Activated naive CD8-positive, alpha-beta T cell treated with anti-CD3 and anti-CD28 coated beads for 36 hours (primary cell): ENCODE results near the gene NCKAP5. TPM values are rescaled to one million over a fixed set of nuclear protein-coding genes. Genes with fewer than 3 reads are reported as not detected.
"Not testable (repeated sequence)": the region's sequence is repeated elsewhere in the genome, so short reads cannot be mapped to it uniquely, and the experiment has no call there.

Source experiments
- DNase-seq: peaks from one replicate; pipeline ENCODE4 v3.0.0; 2021
- H3K27ac Mint-ChIP-seq: one replicate; pipeline ENCODE4 v1.8.0; 2022; ENCODE audit warnings: mild to moderate bottlenecking, moderate library complexity, mixed read lengths
- H3K27me3 Mint-ChIP-seq: one replicate; pipeline ENCODE4 v1.8.0; 2022; ENCODE audit warnings: mild to moderate bottlenecking, mixed read lengths
- H3K36me3 Mint-ChIP-seq: one replicate; pipeline ENCODE4 v1.8.0; 2021; ENCODE audit warnings: mild to moderate bottlenecking, mixed read lengths
- H3K4me1 Mint-ChIP-seq: one replicate; pipeline ENCODE4 v1.8.0; 2021; ENCODE audit warnings: mixed read lengths
- H3K4me3 Mint-ChIP-seq: one replicate; pipeline ENCODE4 v1.8.0; 2022; ENCODE audit warnings: mild to moderate bottlenecking, moderate library complexity, mixed read lengths
- H3K9me3 Mint-ChIP-seq: one replicate; pipeline ENCODE4 v1.8.0; 2022; ENCODE audit warnings: mixed read lengths
- total RNA-seq, 2 experiments: library from RNA; stranded (reverse); gene quantifications; one replicate each; pipeline ENCODE4 v1.2.3, GENCODE V29; 2021

Gene NCKAP5
- total RNA-seq, 2 experiments from 2014 or later: not detected

GRCh38 chr2:133519677-133520076, 48.6 kb downstream of the NCKAP5 start:
- H3K4me1 Mint-ChIP-seq, H3K27me3 Mint-ChIP-seq, H3K36me3 Mint-ChIP-seq, DNase-seq, H3K9me3 Mint-ChIP-seq, H3K27ac Mint-ChIP-seq, H3K4me3 Mint-ChIP-seq: not testable (repeated sequence)

GRCh38 chr2:133518700-133519344, 49.4 kb downstream of the NCKAP5 start:
- H3K9me3 Mint-ChIP-seq: no peaks in the 10 kb centered on the region
- no peaks in the 10 kb centered on the region for H3K36me3 Mint-ChIP-seq
- H3K27me3 Mint-ChIP-seq: no peaks in the 10 kb centered on the region
- DNase-seq: no peak
- H3K4me3 Mint-ChIP-seq: no peak overlapping the region
- no peaks in the 10 kb centered on the region for H3K4me1 Mint-ChIP-seq
- H3K27ac Mint-ChIP-seq: no peak overlapping the region

- Mint-ChIP-seq H3K4me3 (no peak overlapping the region), H3K4me1 (no peaks in the 10 kb centered on the region), H3K27ac (no peak overlapping the region), H3K27me3 (no peaks in the 10 kb centered on the region), H3K36me3 (no peaks in the 10 kb centered on the region), H3K9me3 (no peaks in the 10 kb centered on the region)
- no peak for DNase-seq
Measured at GRCh38 chr2:133517876-133518275, 50.4 kb downstream of the NCKAP5 start.

- H3K4me1 Mint-ChIP-seq: no peaks in the 10 kb centered on the region
- H3K4me3 Mint-ChIP-seq: no peak overlapping the region
- no peak overlapping the region for H3K27ac Mint-ChIP-seq
- no peaks in the 10 kb centered on the region for H3K9me3 Mint-ChIP-seq
- no peak for DNase-seq
- no peaks in the 10 kb centered on the region for H3K27me3 Mint-ChIP-seq
- no peaks in the 10 kb centered on the region for H3K36me3 Mint-ChIP-seq
Measured at GRCh38 chr2:133516405-133517026, 51.7 kb downstream of the NCKAP5 start.

- Mint-ChIP-seq H3K4me3 (no peak overlapping the region), H3K36me3 (no peaks in the 10 kb centered on the region), H3K27ac (no peak overlapping the region), H3K27me3 (no peaks in the 10 kb centered on the region), H3K4me1 (no peaks in the 10 kb centered on the region), H3K9me3 (no peaks in the 10 kb centered on the region)
- no peak for DNase-seq
Measured at GRCh38 chr2:133515271-133515670, 53.0 kb downstream of the NCKAP5 start.

GRCh38 chr2:133513893-133514292, 54.4 kb downstream of the NCKAP5 start:
- no peaks in the 10 kb centered on the region for H3K36me3 Mint-ChIP-seq
- no peaks in the 10 kb centered on the region for H3K9me3 Mint-ChIP-seq
- DNase-seq: no peak

GRCh38 chr2:133512121-133512520, 56.1 kb downstream of the NCKAP5 start:
- H3K27me3 Mint-ChIP-seq: no peaks in the 10 kb centered on the region
- no peak overlapping the region for H3K27ac Mint-ChIP-seq
- no peaks in the 10 kb centered on the region for H3K36me3 Mint-ChIP-seq

More at GRCh38 chr2:133513893-133514292, 54.4 kb downstream of the NCKAP5 start:
- Mint-ChIP-seq H3K4me3 (no peak overlapping the region), H3K4me1 (no peaks in the 10 kb centered on the region), H3K27ac (no peak overlapping the region), H3K27me3 (no peaks in the 10 kb centered on the region)

GRCh38 chr2:133511679-133512078, 56.6 kb downstream of the NCKAP5 start:
- no peaks in the 10 kb centered on the region for H3K4me1 Mint-ChIP-seq
- H3K4me3 Mint-ChIP-seq: no peak overlapping the region
- H3K27me3 Mint-ChIP-seq: no peaks in the 10 kb centered on the region
- DNase-seq: no peak
- H3K9me3 Mint-ChIP-seq: no peaks in the 10 kb centered on the region
- no peaks in the 10 kb centered on the region for H3K36me3 Mint-ChIP-seq
- no peak overlapping the region for H3K27ac Mint-ChIP-seq

More at GRCh38 chr2:133512121-133512520, 56.1 kb downstream of the NCKAP5 start:
- Mint-ChIP-seq H3K9me3 (no peaks in the 10 kb centered on the region), H3K4me3 (no peak overlapping the region), H3K4me1 (no peaks in the 10 kb centered on the region)
- DNase-seq: no peak

GRCh38 chr2:133509777-133510176, 58.5 kb downstream of the NCKAP5 start:
- no peaks in the 10 kb centered on the region for H3K27me3 Mint-ChIP-seq
- no peak overlapping the region for H3K27ac Mint-ChIP-seq
- no peaks in the 10 kb centered on the region for H3K4me1 Mint-ChIP-seq
- H3K36me3 Mint-ChIP-seq: no peaks in the 10 kb centered on the region
- no peaks in the 10 kb centered on the region for H3K9me3 Mint-ChIP-seq
- H3K4me3 Mint-ChIP-seq: no peak overlapping the region
- DNase-seq: no peak

- Mint-ChIP-seq H3K9me3 (no peaks in the 10 kb centered on the region), H3K27ac (no peak overlapping the region), H3K4me3 (no peak overlapping the region), H3K27me3 (no peaks in the 10 kb centered on the region), H3K4me1 (no peaks in the 10 kb centered on the region), H3K36me3 (no peaks in the 10 kb centered on the region)
- no peak for DNase-seq
Measured at GRCh38 chr2:133508546-133509165, 59.6 kb downstream of the NCKAP5 start.

- H3K36me3 Mint-ChIP-seq: no peaks in the 10 kb centered on the region
- no peaks in the 10 kb centered on the region for H3K9me3 Mint-ChIP-seq
- H3K27me3 Mint-ChIP-seq: no peaks in the 10 kb centered on the region
- DNase-seq: no peak
- H3K4me3 Mint-ChIP-seq: no peak overlapping the region
- H3K4me1 Mint-ChIP-seq: no peaks in the 10 kb centered on the region
- H3K27ac Mint-ChIP-seq: no peak overlapping the region
Measured at GRCh38 chr2:133506996-133507395, 61.3 kb downstream of the NCKAP5 start.

GRCh38 chr2:133504566-133505505, 63.4 kb downstream of the NCKAP5 start:
- Mint-ChIP-seq H3K27ac (no peak overlapping the region), H3K36me3 (no peaks in the 10 kb centered on the region), H3K9me3 (no peaks in the 10 kb centered on the region), H3K27me3 (no peaks in the 10 kb centered on the region), H3K4me3 (no peak overlapping the region), H3K4me1 (no peaks in the 10 kb centered on the region)
- no peak for DNase-seq

- H3K27ac Mint-ChIP-seq: no peak overlapping the region
- no peak overlapping the region for H3K4me3 Mint-ChIP-seq
- no peaks in the 10 kb centered on the region for H3K27me3 Mint-ChIP-seq
- H3K4me1 Mint-ChIP-seq: no peaks in the 10 kb centered on the region
- no peaks in the 10 kb centered on the region for H3K9me3 Mint-ChIP-seq
- H3K36me3 Mint-ChIP-seq: no peaks in the 10 kb centered on the region
- no peak for DNase-seq
Measured at GRCh38 chr2:133503927-133504326, 64.3 kb downstream of the NCKAP5 start.

GRCh38 chr2:133503323-133503722, 64.9 kb downstream of the NCKAP5 start:
- Mint-ChIP-seq H3K4me1 (no peaks in the 10 kb centered on the region), H3K27me3 (peaks cover under 1% of the 10 kb centered on the region), H3K27ac (no peak overlapping the region), H3K36me3 (no peaks in the 10 kb centered on the region), H3K4me3 (no peak overlapping the region), H3K9me3 (no peaks in the 10 kb centered on the region)
- DNase-seq: no peak

- no peak overlapping the region for H3K27ac Mint-ChIP-seq
- DNase-seq: no peak
- H3K9me3 Mint-ChIP-seq: peaks cover 1% of the 10 kb centered on the region
- H3K4me1 Mint-ChIP-seq: no peaks in the 10 kb centered on the region
- H3K4me3 Mint-ChIP-seq: no peak overlapping the region
- peaks cover 5% of the 10 kb centered on the region for H3K27me3 Mint-ChIP-seq
- no peaks in the 10 kb centered on the region for H3K36me3 Mint-ChIP-seq
Measured at GRCh38 chr2:133502678-133503077, 65.6 kb downstream of the NCKAP5 start.
